Kidney (tissue), 22 donors: ENCODE results near the gene RGS12. TPM values are rescaled to one million over a fixed set of nuclear protein-coding genes. Genes with fewer than 3 reads are reported as not detected.

Experiments
- DNase-seq, 5 donors: peaks; one replicate each; pipeline ENCODE4 v3.0.0-alpha.2; 2013 to 2020
- FAIRE-seq: peaks from 2 replicates; lab custom pipeline; 2012; peaks lifted over from hg19 to GRCh38; lab: Jason Lieb, UNC
- H3K27ac ChIP-seq, 2 donors: one replicate each; pipeline ENCODE4 v1.7.0; 2013; ENCODE audit warnings: low read depth in 2 of 2, low read length in 2 of 2, inconsistent platforms in 1 of 2
- H3K27me3 ChIP-seq: one replicate; pipeline ENCODE4 v1.7.1; 2013; ENCODE audit warnings: low read length, inconsistent platforms; ENCODE audit not compliant: control insufficient read depth, insufficient read depth
- H3K36me3 ChIP-seq, 3 donors: one replicate each; pipeline versions ENCODE4 v1.7.0 to v1.7.1; 2013; ENCODE audit warnings: low read length in 3 of 3, control low read depth in 1 of 3, inconsistent platforms in 1 of 3; ENCODE audit not compliant: insufficient read depth in 3 of 3, control insufficient read depth in 2 of 3
- H3K4me1 ChIP-seq, 3 donors: one replicate each; pipeline versions ENCODE4 v1.7.0 to v1.7.1; 2013; ENCODE audit warnings: low read length in 3 of 3, inconsistent platforms in 1 of 3, low read depth in 1 of 3; ENCODE audit not compliant: control insufficient read depth in 2 of 3, insufficient read depth in 2 of 3
- H3K4me3 ChIP-seq, 3 donors: one replicate each; pipeline versions ENCODE4 v1.7.0 to v1.8.1; 2013; ENCODE audit warnings: low read length in 3 of 3, control low read depth in 1 of 3, inconsistent platforms in 1 of 3
- H3K9ac ChIP-seq, 3 donors: one replicate each; pipeline versions ENCODE4 v1.7.0 to v1.7.1; 2013; ENCODE audit warnings: low read length in 3 of 3, control low read depth in 1 of 3, inconsistent platforms in 1 of 3
- H3K9me3 ChIP-seq, 3 donors: one replicate each; pipeline versions ENCODE4 v1.7.0 to v1.7.1; 2013; ENCODE audit warnings: low read length in 3 of 3, control low read depth in 1 of 3, inconsistent platforms in 1 of 3; ENCODE audit not compliant: control insufficient read depth in 2 of 3, insufficient read depth in 1 of 3
- intact Hi-C: fragments of 100-400 bp; cut with DNase I; formaldehyde crosslinking; loops from one replicate; pipeline ENCODE4 v1.11.1; 2022
- long read RNA-seq, 10 donors: library from polyadenylated mRNA in 1 of 10; unstranded in 1 of 10; transcript quantifications; one replicate each; pipeline ENCODE4 v2.0.0 and lab custom pipeline, GENCODE V29; 2021 to 2026
- polyA plus RNA-seq: library from polyadenylated mRNA; stranded (reverse); fragments of 350-450 nt; fragmentation: Illumina TruSeq; extraction: RNeasy Lipid Tissue Mini Kit (QIAGEN cat#74804); gene quantifications from one replicate; pipeline ENCODE4 v1.2.3, GENCODE V29; 2014; ENCODE audit warnings: low read depth, low replicate concordance; ENCODE audit not compliant: insufficient read depth
- total RNA-seq: library from RNA; stranded (reverse); fragmentation: NEBNext Ultra II Directional; extraction: Animal tissue kit (Norgen Biotek cat#: 25700); gene quantifications from one replicate; pipeline ENCODE4 v1.2.1, GENCODE V29; 2021
- TF ChIP-seq, protein P1 (sequence below): IDR thresholded peaks from 3 replicates; pipeline ENCODE4 v1.5.1; 2012; ENCODE audit warnings: mild to moderate bottlenecking, moderate library complexity, borderline replicate concordance; ENCODE audit not compliant: insufficient read depth; ENCODE audit errors: extremely low read depth
- donor health status: control.
- donor health status: control.
- donor health status: control.
- donor health status: control.
- donor health status: control.
- donor health status: DM: yes; HTN: yes; CAD: no.
- donor health status: Normal renal cell carcinoma (clear cell type).

The RGS12 gene, protein sequence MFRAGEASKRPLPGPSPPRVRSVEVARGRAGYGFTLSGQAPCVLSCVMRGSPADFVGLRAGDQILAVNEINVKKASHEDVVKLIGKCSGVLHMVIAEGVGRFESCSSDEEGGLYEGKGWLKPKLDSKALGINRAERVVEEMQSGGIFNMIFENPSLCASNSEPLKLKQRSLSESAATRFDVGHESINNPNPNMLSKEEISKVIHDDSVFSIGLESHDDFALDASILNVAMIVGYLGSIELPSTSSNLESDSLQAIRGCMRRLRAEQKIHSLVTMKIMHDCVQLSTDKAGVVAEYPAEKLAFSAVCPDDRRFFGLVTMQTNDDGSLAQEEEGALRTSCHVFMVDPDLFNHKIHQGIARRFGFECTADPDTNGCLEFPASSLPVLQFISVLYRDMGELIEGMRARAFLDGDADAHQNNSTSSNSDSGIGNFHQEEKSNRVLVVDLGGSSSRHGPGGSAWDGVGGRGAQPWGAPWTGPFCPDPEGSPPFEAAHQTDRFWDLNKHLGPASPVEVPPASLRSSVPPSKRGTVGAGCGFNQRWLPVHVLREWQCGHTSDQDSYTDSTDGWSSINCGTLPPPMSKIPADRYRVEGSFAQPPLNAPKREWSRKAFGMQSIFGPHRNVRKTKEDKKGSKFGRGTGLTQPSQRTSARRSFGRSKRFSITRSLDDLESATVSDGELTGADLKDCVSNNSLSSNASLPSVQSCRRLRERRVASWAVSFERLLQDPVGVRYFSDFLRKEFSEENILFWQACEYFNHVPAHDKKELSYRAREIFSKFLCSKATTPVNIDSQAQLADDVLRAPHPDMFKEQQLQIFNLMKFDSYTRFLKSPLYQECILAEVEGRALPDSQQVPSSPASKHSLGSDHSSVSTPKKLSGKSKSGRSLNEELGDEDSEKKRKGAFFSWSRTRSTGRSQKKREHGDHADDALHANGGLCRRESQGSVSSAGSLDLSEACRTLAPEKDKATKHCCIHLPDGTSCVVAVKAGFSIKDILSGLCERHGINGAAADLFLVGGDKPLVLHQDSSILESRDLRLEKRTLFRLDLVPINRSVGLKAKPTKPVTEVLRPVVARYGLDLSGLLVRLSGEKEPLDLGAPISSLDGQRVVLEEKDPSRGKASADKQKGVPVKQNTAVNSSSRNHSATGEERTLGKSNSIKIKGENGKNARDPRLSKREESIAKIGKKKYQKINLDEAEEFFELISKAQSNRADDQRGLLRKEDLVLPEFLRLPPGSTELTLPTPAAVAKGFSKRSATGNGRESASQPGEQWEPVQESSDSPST (N-terminal part only)
- total RNA-seq (35.5 TPM), polyA plus RNA-seq (18.0 TPM)
- long read RNA-seq, donor 1: 0 reads
- long read RNA-seq, donor 2, partial matches to known transcripts: 0 of 1 reads
- long read RNA-seq, donor 2, other reads (novel, unspliced or antisense): 0 of 1 reads
- long read RNA-seq, donor 3: 0 reads
- long read RNA-seq, donor 4: 0 reads
- long read RNA-seq, donor 5: 0 reads
- long read RNA-seq, donor 6: 0 reads
- long read RNA-seq, donor 7, partial matches to known transcripts: 18 of 39 reads
- long read RNA-seq, donor 7, other reads (novel, unspliced or antisense): 20 of 39 reads
- long read RNA-seq, donor 8: 0 reads
- long read RNA-seq, donor 9, full-length matches to known transcripts: 1 of 1 reads
- long read RNA-seq, donor 9, partial matches to known transcripts: 0 of 1 reads
- long read RNA-seq, donor 9, other reads (novel, unspliced or antisense): 0 of 1 reads
- long read RNA-seq, donor 10, partial matches to known transcripts: 0 of 1 reads
- long read RNA-seq, donor 10, other reads (novel, unspliced or antisense): 0 of 1 reads

DNA sequence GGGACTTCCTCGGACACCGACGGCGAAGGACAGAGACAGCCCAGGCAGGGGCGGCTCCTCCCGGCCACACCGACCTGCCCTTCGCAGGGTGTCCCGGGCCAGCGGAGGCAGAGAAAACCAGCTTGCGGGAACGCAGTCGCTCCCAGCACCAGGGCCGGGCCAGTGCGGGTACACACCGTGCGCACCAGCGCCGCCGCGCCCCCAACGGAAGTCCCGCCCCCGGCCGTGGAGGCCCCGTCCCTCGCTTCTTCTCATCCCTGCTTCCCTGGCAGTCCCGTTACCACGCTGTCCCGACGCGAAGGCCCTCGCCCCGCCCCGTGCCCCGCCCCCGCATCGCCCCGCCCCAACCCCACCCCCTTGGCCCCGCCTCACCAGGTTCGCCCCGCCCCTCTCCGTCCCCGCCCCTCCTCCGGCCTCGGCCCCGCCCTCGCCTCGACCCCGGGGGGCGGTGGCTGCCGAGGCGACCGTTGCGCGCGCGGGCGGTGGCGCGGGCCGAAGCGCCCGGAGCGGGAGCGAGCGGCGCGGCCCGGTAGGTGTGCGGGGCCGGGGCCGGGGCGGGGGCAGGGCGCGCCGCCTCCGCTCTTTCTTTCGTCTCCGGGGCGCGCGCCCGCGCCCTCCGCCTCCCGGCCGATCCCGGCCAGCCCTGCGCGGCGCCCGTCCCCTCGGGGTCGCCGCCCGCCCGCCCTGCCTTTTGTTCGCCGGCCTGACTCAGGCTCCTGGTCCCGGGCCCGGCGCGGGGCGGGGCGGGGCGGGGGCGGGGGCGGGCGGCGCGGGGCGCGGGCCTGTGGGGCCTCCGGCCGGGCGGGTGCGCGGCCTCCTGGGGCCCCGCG lies at the start of gene RGS12:
Gene RGS12 (plus strand): TSS at position 451 of the 830 bp plus-strand sequence. CDS start 23,150 bp downstream, outside the sequence.
- Histone ChIP-seq H3K36me3 (no peaks in the 10 kb centered on the region), H3K4me1 (peaks cover 0 to 8% (median 5%) of the 10 kb centered on the region in 3 donors), H3K9ac (peak within 1 kb of the TSS; percentile 4 to 73 (median 51)), H3K27ac (peak within 1 kb of the TSS; percentile 89 to 91), H3K27me3 (no peaks in the 10 kb centered on the region), H3K4me3 (peak within 1 kb of the TSS; percentile 64 to 75 (median 73)), H3K9me3 (no peaks in the 10 kb centered on the region)
- FAIRE-seq (no peak), DNase-seq (peak; percentile 95 to 98 (median 96))
- intact Hi-C loops: no loop called here
- TF ChIP-seq, protein P1, sequence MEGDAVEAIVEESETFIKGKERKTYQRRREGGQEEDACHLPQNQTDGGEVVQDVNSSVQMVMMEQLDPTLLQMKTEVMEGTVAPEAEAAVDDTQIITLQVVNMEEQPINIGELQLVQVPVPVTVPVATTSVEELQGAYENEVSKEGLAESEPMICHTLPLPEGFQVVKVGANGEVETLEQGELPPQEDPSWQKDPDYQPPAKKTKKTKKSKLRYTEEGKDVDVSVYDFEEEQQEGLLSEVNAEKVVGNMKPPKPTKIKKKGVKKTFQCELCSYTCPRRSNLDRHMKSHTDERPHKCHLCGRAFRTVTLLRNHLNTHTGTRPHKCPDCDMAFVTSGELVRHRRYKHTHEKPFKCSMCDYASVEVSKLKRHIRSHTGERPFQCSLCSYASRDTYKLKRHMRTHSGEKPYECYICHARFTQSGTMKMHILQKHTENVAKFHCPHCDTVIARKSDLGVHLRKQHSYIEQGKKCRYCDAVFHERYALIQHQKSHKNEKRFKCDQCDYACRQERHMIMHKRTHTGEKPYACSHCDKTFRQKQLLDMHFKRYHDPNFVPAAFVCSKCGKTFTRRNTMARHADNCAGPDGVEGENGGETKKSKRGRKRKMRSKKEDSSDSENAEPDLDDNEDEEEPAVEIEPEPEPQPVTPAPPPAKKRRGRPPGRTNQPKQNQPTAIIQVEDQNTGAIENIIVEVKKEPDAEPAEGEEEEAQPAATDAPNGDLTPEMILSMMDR: no peak

DNA sequence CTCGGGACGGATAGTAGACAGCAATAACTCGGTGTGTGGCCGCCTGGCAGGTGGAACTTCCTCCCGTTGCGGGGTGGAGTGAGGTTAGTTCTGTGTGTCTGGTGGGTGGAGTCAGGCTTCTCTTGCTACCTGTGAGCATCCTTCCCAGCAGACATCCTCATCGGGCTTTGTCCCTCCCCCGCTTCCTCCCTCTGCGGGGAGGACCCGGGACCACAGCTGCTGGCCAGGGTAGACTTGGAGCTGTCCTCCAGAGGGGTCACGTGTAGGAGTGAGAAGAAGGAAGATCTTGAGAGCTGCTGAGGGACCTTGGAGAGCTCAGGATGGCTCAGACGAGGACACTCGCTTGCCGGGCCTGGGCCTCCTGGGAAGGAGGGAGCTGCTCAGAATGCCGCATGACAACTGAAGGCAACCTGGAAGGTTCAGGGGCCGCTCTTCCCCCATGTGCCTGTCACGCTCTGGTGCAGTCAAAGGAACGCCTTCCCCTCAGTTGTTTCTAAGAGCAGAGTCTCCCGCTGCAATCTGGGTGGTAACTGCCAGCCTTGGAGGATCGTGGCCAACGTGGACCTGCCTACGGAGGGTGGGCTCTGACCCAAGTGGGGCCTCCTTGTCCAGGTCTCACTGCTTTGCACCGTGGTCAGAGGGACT lies 49.6 kb upstream of the RGS12 start:
- Histone ChIP-seq H3K27ac (no peak overlapping the region), H3K27me3 (no peaks in the 10 kb centered on the region), H3K9me3 (no peaks in the 10 kb centered on the region), H3K4me3 (no peak overlapping the region), H3K36me3 (peaks cover 0 to 5% (median 3%) of the 10 kb centered on the region in 3 donors), H3K4me1 (no peaks in the 10 kb centered on the region), H3K9ac (no peak overlapping the region)
- DNase-seq (peak in 4 of 5 donors; percentile 71 to 81 (median 78)), FAIRE-seq (no peak)
- intact Hi-C loops: no loop called here
- TF ChIP-seq, protein P1: no peak
